GM12892 (cell line): ENCODE results near the gene MXI1.

Experiments
- POLR2AphosphoS5 ChIP-seq: IDR thresholded peaks from 2 replicates; pipeline ENCODE4 v1.6.1; 2011; ENCODE audit warnings: low read depth, low read length, control low read depth
- TAF1 ChIP-seq: IDR thresholded peaks from 2 replicates; pipeline ENCODE4 v1.6.1; 2011; ENCODE audit warnings: low read depth, mild to moderate bottlenecking, control low read depth, low read length, borderline replicate concordance

DNA sequence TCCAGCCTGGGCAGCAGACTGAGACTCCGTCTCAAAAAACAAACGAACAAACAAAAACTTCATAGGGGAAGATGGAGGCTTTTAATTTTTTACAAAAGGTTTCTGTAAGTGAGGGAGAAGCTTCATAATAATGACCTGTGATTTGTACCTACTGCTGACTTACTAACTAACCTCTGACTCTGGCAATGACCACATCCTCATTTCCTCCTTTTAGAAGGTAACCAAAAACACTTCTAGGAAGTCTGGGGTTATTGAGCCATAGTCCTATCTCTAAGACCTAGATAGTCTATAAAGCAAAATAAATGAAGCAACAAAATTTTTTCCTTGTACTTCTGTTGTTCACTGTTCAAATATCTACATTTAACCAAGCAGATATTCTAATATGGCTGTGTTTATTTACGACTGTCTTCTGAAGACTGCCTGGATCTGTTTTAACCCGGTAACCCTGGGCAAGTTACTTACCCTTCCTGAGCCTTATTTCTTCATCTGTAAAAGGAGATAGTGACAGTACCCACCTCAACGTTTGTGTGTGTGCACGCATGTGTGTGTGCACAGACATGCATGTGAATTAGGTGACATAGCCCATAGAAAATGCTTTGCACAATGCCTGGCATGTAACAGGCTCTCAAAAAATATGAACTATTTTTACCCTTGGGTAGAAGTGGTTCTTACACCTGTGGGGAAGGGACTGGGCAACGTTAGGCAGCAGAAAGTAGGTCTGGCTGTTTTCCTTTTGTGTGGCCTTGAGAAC is 128.1 kb downstream of the MXI1 start:
- no peak for TF ChIP-seq TAF1
- TF ChIP-seq POLR2AphosphoS5: no peak
